ENCODE measurements around the gene TNC.

- no peak for TF ChIP-seq POLR2A (IDR thresholded peaks at IDR 0.05)
- TF ChIP-seq CTCF (IDR thresholded peaks at IDR 0.05): no peak
- no peak for TF ChIP-seq EP300 (IDR thresholded peaks at IDR 0.05)
Observed at GRCh38 chr9:115079156-115079555, 38.8 kb downstream of the TNC start.

Data from suprapubic skin (tissue), 3 donors.